Measurements from ENCODE around the gene TMEM120B.
"Not testable (repeated sequence)": the region's sequence is repeated elsewhere in the genome, so short reads cannot be mapped to it uniquely, and the experiment has no call there.

TMEM120B gene

GRCh38 chr12:121697093-121697698 lies 15.4 kb upstream of the TMEM120B start (continued):
- TF ChIP-seq ZNF654 (tag by site-specific recombination; IDR thresholded peaks at IDR 0.05; ENCODE audit: low read depth) (peak; percentile 79), ZNF664 (tag by site-specific recombination; IDR thresholded peaks at IDR 0.05) (no peak), ZNF112 (tag by site-specific recombination; IDR thresholded peaks at IDR 0.05) (no peak), MZF1 (tag by site-specific recombination; IDR thresholded peaks at IDR 0.05; ENCODE audit: borderline replicate concordance) (no peak), ZNF645 (tag by site-specific recombination; IDR thresholded peaks at IDR 0.05) (no peak), ZNF660 (tag by site-specific recombination; IDR thresholded peaks at IDR 0.05) (no peak; the same call in 1 of the 2 replicates), ZNF280D (tag by site-specific recombination; IDR thresholded peaks at IDR 0.05) (no peak), ZBTB7A (tag by site-specific recombination; IDR thresholded peaks at IDR 0.05; ENCODE audit: low read depth) (no peak), ZNF585B (tag by site-specific recombination; IDR thresholded peaks at IDR 0.05) (no peak), ZNF510 (tag by site-specific recombination; IDR thresholded peaks at IDR 0.05; ENCODE audit: insufficient replicate concordance) (no peak), ZEB2 (tag by site-specific recombination; IDR thresholded peaks at IDR 0.05) (no peak), HOXA7 (CRISPR knock-in tag; IDR thresholded peaks at IDR 0.05; ENCODE audit: borderline replicate concordance) (no peak), ZFP41 (tag by site-specific recombination; IDR thresholded peaks at IDR 0.05; ENCODE audit: borderline replicate concordance) (no peak)
- TF ChIP-seq, protein P1, sequence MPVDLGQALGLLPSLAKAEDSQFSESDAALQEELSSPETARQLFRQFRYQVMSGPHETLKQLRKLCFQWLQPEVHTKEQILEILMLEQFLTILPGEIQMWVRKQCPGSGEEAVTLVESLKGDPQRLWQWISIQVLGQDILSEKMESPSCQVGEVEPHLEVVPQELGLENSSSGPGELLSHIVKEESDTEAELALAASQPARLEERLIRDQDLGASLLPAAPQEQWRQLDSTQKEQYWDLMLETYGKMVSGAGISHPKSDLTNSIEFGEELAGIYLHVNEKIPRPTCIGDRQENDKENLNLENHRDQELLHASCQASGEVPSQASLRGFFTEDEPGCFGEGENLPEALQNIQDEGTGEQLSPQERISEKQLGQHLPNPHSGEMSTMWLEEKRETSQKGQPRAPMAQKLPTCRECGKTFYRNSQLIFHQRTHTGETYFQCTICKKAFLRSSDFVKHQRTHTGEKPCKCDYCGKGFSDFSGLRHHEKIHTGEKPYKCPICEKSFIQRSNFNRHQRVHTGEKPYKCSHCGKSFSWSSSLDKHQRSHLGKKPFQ (tag by site-specific recombination; IDR thresholded peaks at IDR 0.05) = no peak
- TF ChIP-seq, protein P2, sequence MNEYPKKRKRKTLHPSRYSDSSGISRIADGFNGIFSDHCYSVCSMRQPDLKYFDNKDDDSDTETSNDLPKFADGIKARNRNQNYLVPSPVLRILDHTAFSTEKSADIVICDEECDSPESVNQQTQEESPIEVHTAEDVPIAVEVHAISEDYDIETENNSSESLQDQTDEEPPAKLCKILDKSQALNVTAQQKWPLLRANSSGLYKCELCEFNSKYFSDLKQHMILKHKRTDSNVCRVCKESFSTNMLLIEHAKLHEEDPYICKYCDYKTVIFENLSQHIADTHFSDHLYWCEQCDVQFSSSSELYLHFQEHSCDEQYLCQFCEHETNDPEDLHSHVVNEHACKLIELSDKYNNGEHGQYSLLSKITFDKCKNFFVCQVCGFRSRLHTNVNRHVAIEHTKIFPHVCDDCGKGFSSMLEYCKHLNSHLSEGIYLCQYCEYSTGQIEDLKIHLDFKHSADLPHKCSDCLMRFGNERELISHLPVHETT (tag by site-specific recombination; IDR thresholded peaks at IDR 0.05) = no peak

DNA sequence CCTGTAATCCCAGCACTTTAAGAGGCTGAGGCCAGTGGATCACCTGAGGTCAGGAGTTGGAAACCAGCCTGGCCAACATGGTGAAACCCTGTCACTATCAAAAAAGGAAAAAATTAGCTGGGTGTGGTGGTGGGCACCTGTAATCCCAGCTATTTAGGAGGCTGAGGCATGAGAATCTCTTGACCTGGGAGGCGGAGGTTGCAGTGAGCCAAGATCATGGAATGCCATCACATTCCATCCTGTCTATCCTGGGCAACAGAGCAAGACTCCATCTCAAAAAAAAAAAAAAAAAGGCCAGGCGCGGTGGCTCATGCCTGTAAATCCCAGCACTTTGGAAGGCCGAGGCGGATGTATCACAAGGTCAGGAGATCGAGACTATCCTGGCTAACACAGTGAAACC lies 14.7 kb upstream of the TMEM120B start:
- H3K4me1 ChIP-seq (ENCODE audit: control insufficient read depth, insufficient read depth, low read length); H3K36me3 ChIP-seq (ENCODE audit: control insufficient read depth in 2 of 2, insufficient read depth in 1 of 2, low read length in 2 of 2); H3K27ac ChIP-seq (ENCODE audit: extremely low read depth, low read depth, low read length); H3K9me3 ChIP-seq (ENCODE audit: control insufficient read depth, insufficient read depth, low read depth, low read length); H3K4me3 ChIP-seq (ENCODE audit: low read depth, low read length); POLR2A ChIA-PET: not testable (repeated sequence)
- CTCF ChIA-PET = interaction anchor here (0.6 to 18.2 kb wide), 14 partner anchors 15 to 136 kb away, joined by 3 to 205 read pairs (median 4); partner anchors contain the start of genes RHOF and TMEM120B

GRCh38 chr12:121701667-121702277 lies 10.8 kb upstream of the TMEM120B start:
- Histone ChIP-seq H3K4me3 (ENCODE audit: low read depth, low read length) (no peak overlapping the region), H3K27ac (ENCODE audit: extremely low read depth, low read depth, low read length) (no peak overlapping the region), H3K4me1 (ENCODE audit: control insufficient read depth, insufficient read depth, low read length) (no peaks in the 10 kb centered on the region), H3K9me3 (ENCODE audit: control insufficient read depth, insufficient read depth, low read depth, low read length) (no peaks in the 10 kb centered on the region), H3K36me3 (ENCODE audit: control insufficient read depth in 2 of 2, insufficient read depth in 1 of 2, low read length in 2 of 2) (no peaks in the 10 kb centered on the region)
- POLR2A ChIA-PET = no interaction called here
- TF ChIP-seq ZNF121 (tag by site-specific recombination; IDR thresholded peaks at IDR 0.05) (peak; percentile 74; the same call in 1 of the 2 replicates), ZSCAN18 (tag by site-specific recombination; IDR thresholded peaks at IDR 0.05) (no peak)
- CTCF ChIA-PET = interaction anchor here (0.6 to 18.2 kb wide), 7 partner anchors 9 to 224 kb away, joined by 3 to 205 read pairs (median 5); partner anchors contain the start of gene RHOF

All from HEK293 (cell line).